Sigmoid colon (tissue), 7 donors: ENCODE measurements around the gene TATDN3. TPM values are rescaled to one million over a fixed set of nuclear protein-coding genes. Genes with fewer than 3 reads are reported as not detected.
"Not testable (repeated sequence)": the region's sequence is repeated elsewhere in the genome, so short reads cannot be mapped to it uniquely, and the experiment has no call there.

Experiments used
- DNase-seq: peaks from one replicate; pipeline ENCODE4 v3.0.0-alpha.2; 2019
- H3K27ac ChIP-seq, 4 donors: fragments of 200-600 bp; sonication (generic); one replicate each; pipeline ENCODE4 v1.5.1; 2016 to 2019; ENCODE audit warnings: mild to moderate bottlenecking in 1 of 4
- H3K27me3 ChIP-seq, 3 donors: fragments of 200-600 bp; sonication (generic); one replicate each; pipeline ENCODE4 v1.5.1; 2019; ENCODE audit warnings: mild to moderate bottlenecking in 1 of 3
- H3K36me3 ChIP-seq, 4 donors: fragments of 200-600 bp; sonication (generic); one replicate each; pipeline ENCODE4 v1.5.1; 2016 to 2019
- H3K4me1 ChIP-seq, 4 donors: fragments of 200-600 bp; sonication (generic); one replicate each; pipeline ENCODE4 v1.5.1; 2017 to 2019
- H3K4me3 ChIP-seq, 4 donors: fragments of 200-600 bp; sonication (generic); one replicate each; pipeline ENCODE4 v1.5.1; 2017 to 2019; ENCODE audit warnings: mild to moderate bottlenecking in 2 of 4, moderate library complexity in 1 of 4
- H3K9me3 ChIP-seq, 4 donors: fragments of 200-600 bp in 3 of 4; sonication (generic) in 3 of 4; one replicate each; pipeline versions ENCODE4 v1.5.1 to v1.6.1; 2013 to 2019
- EP300 ChIP-seq, 4 donors: sonication (generic); formaldehyde crosslinking; IDR thresholded peaks; one replicate each; pipeline ENCODE4 v1.6.1; 2017; ENCODE audit warnings: antibody characterized with exemption in 4 of 4
- POLR2A ChIP-seq, 2 donors: fragments of 450-650 bp; IDR thresholded peaks; one replicate each; pipeline ENCODE4 v1.6.1; 2016; ENCODE audit warnings: antibody characterized with exemption in 2 of 2, mild to moderate bottlenecking in 2 of 2, moderate library complexity in 2 of 2
- POLR2AphosphoS5 ChIP-seq, 4 donors: sonication (generic); formaldehyde crosslinking; IDR thresholded peaks; one replicate each; pipeline ENCODE4 v1.6.1; 2017; ENCODE audit warnings: antibody characterized with exemption in 4 of 4
- WGBS, 2 donors: extraction: QIAGEN DNeasy Blood & Tissue Kit; methylation state at CpG; one replicate each; pipeline ENCODE4 v1.1.7; 2013; 5-methylcytosine and 5-hydroxymethylcytosine counted together
- intact Hi-C: fragments of 100-400 bp; cut with DNase I; formaldehyde crosslinking; loops from one replicate; pipeline ENCODE4 v1.15.1; 2023
- polyA plus RNA-seq, 3 donors: library from polyadenylated mRNA; stranded (reverse); fragments of 200-250 nt; gene quantifications; one replicate each; pipeline ENCODE4 v1.2.3, GENCODE V29; 2013
- total RNA-seq, 4 donors: library from RNA; depleted of rRNA; stranded (reverse); fragments of >200 nt; gene quantifications; one replicate each; pipeline ENCODE4 v1.1.0, GENCODE V29; 2016
- TF ChIP-seq, protein P1 (sequence below), 4 experiments: fragments of 450-650 bp in 3 of 4; fragments of 200-600 bp in 1 of 4; IDR thresholded peaks; one replicate each; pipeline ENCODE4 v1.5.1; 2016 to 2019; ENCODE audit warnings: antibody characterized with exemption in 4 of 4, mild to moderate bottlenecking in 3 of 4, moderate library complexity in 2 of 4
- donor health status: healthy with polysubstance abuse.
- donor health status: Bipolar disorder and iron deficiency.
- donor health status: healthy.

TATDN3 gene
- total and polyA plus RNA-seq, 7 donors, result 9.1 to 25.7 (median 12.5) TPM

DNA sequence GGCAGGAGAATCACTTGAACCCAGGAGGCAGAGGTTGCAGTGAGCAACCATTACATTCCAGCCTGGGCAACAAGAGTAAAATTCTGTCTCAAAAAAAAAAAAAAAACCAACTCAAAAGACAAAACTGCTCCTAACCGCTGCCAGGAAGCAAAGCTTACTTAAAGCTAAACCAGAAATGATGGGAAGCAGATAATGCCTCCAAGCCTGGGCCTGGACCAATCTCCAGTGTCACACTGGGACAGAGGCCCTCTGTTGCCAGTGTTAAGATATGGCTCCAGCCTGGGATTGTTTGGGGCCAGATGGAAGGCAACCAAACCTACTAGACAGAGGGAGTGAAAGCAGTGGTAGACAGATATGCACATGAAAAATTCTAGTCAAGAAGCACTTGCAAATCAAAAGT, 37.0 kb upstream of the TATDN3 start:
- Histone ChIP-seq H3K4me1 (peaks cover 0 to 27% (median 8%) of the 10 kb centered on the region in 4 donors), H3K4me3 (no peak overlapping the region), H3K9me3 (no peaks in the 10 kb centered on the region), H3K36me3 (no peaks in the 10 kb centered on the region), H3K27me3 (no peaks in the 10 kb centered on the region), H3K27ac (no peak overlapping the region)
- WGBS, 2 donors, result 61 to 83% methylated on average over 1 of the region's 1 CpG
- DNase-seq, result no peak
- TF ChIP-seq, protein P1, sequence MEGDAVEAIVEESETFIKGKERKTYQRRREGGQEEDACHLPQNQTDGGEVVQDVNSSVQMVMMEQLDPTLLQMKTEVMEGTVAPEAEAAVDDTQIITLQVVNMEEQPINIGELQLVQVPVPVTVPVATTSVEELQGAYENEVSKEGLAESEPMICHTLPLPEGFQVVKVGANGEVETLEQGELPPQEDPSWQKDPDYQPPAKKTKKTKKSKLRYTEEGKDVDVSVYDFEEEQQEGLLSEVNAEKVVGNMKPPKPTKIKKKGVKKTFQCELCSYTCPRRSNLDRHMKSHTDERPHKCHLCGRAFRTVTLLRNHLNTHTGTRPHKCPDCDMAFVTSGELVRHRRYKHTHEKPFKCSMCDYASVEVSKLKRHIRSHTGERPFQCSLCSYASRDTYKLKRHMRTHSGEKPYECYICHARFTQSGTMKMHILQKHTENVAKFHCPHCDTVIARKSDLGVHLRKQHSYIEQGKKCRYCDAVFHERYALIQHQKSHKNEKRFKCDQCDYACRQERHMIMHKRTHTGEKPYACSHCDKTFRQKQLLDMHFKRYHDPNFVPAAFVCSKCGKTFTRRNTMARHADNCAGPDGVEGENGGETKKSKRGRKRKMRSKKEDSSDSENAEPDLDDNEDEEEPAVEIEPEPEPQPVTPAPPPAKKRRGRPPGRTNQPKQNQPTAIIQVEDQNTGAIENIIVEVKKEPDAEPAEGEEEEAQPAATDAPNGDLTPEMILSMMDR (IDR thresholded peaks at IDR 0.05), result no peak
- no peak for TF ChIP-seq POLR2A (IDR thresholded peaks at IDR 0.05)
- no peak for TF ChIP-seq EP300 (IDR thresholded peaks at IDR 0.05)
- TF ChIP-seq POLR2AphosphoS5 (IDR thresholded peaks at IDR 0.05), result no peak
- intact Hi-C loops, result no loop called here

DNA sequence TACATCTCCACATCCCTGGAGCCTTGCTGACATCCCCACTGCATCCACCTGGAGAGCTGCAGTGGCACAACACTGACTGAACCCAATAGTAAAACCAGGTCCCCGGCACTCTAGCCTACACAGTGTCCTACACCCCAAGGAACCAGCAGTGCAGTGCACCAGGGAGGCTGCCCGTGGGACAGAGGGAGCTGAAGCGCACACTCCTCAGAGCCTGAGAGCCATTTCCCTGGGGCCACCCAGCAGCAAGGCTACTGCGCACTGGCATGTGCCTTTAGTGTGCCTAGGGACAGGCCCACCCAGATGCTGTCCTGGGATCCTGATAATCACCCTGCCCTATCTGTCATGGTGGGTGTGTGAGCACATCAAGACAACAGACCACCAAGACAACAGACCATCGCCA, 32.0 kb upstream of the TATDN3 start:
- TF ChIP-seq EP300 (IDR thresholded peaks at IDR 0.05) (no peak), POLR2A (IDR thresholded peaks at IDR 0.05) (no peak)
- Histone ChIP-seq H3K9me3 (no peaks in the 10 kb centered on the region), H3K4me1 (peaks cover 0 to 8% (median 0%) of the 10 kb centered on the region in 4 donors), H3K27me3 (no peaks in the 10 kb centered on the region), H3K36me3 (peaks cover 0 to 5% (median 0%) of the 10 kb centered on the region in 4 donors), H3K27ac (no peak overlapping the region), H3K4me3 (no peak overlapping the region)
- no peak for DNase-seq
- WGBS, 2 donors, result 95 to 96% methylated on average over 5 of the region's 5 CpGs
- intact Hi-C loops, result no loop called here

DNA sequence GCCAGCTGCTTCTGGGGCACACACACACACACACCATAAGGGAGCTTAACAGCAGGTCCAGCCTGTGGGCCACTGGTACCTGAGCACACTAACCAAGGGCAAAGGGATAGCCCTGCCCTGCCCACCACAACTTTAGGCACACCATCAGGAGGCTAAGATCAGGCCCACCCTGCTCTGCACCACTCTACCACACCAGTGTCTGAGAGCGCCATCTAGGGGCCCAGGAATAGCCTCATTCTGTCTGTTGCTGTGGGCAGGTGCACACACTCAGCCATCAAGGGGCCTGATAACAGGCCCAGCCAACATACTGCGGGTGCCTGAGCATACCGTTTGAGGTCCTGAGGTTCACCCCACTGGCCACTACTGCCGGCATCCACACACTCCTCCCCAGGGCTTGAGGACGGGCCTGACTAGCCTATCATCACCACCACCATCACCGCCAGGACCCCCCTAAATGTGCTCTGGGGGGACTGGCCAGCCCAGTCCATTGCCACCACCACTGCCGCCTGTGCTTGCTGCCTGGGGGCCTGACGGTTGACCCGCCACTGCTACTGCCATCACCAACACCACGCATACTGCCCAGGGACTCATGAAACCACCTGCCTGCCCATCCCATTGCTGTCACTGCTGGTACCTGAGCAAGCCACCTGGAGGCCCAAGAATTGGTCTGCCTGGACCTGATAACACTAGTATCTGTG, 31.4 kb upstream of the TATDN3 start:
- no peak overlapping the region for H3K4me3 ChIP-seq
- TF ChIP-seq POLR2AphosphoS5 (IDR thresholded peaks at IDR 0.05) (no peak), POLR2A (IDR thresholded peaks at IDR 0.05) (no peak), EP300 (IDR thresholded peaks at IDR 0.05) (no peak)
- TF ChIP-seq, protein P1 (IDR thresholded peaks at IDR 0.05), result no peak
- H3K36me3 ChIP-seq, result peaks cover 0 to 5% (median 0%) of the 10 kb centered on the region in 4 donors
- intact Hi-C loops, result no loop called here
- no peak for DNase-seq
- peaks cover 0 to 8% (median 0%) of the 10 kb centered on the region in 4 donors for H3K4me1 ChIP-seq
- 93 to 95% methylated on average over 10 of the region's 10 CpGs for WGBS, 2 donors
- H3K27me3 ChIP-seq, result no peaks in the 10 kb centered on the region
- no peak overlapping the region for H3K27ac ChIP-seq
- no peaks in the 10 kb centered on the region for H3K9me3 ChIP-seq

DNA sequence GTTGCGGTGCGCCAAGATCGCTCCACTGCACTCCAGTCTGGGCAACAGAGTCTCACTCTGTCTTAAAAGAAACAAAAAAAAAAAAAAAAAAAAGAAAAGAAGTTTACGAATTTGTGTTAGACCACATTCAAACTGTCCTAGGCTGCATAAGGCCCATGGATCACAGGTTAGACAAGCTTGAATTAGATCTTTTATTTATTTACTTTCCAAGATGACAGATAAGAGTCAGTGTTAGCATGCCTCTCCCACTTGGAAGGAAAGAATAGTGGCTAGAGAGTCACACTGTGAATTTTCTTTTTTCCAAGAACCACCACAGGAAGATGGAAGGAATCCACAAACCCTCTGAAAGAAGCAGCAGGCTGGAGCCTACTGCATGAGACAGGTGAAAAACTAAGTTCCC, 29.5 kb upstream of the TATDN3 start:
- H3K36me3 ChIP-seq, result peaks cover 0 to 5% (median 0%) of the 10 kb centered on the region in 4 donors
- 87 to 94% methylated on average over 4 of the region's 4 CpGs for WGBS, 2 donors
- TF ChIP-seq EP300 (IDR thresholded peaks at IDR 0.05) (no peak), POLR2A (IDR thresholded peaks at IDR 0.05) (no peak), POLR2AphosphoS5 (IDR thresholded peaks at IDR 0.05) (no peak)
- TF ChIP-seq, protein P1 (IDR thresholded peaks at IDR 0.05), result no peak
- H3K27me3 ChIP-seq, result no peaks in the 10 kb centered on the region
- H3K4me3 ChIP-seq, result no peak overlapping the region
- intact Hi-C loops, result no loop called here
- peaks cover 0 to 3% (median 0%) of the 10 kb centered on the region in 4 donors for H3K9me3 ChIP-seq
- no peak for DNase-seq
- peaks cover 0 to 8% (median 0%) of the 10 kb centered on the region in 4 donors for H3K4me1 ChIP-seq
- no peak overlapping the region for H3K27ac ChIP-seq

DNA sequence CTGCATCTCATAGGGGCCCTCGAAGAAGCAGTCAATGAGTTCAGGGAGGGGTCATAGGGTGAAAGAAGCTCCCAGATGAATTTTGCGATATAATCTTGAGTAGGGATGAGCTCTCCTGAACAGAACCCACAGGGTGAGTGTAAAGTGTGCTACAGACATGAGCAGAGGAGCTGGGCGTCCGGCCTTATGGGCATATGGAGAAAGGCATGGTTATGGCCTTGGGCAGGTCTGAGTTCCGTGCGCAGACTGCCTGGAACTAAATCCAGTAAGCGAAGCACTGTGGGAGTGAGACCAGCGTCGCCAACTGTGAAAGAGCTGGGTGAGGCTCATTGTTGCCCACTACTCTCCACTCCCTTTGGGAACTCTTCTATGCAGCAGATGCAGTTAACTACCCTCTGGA, 28.9 kb upstream of the TATDN3 start:
- H3K36me3 ChIP-seq, result peaks cover 0 to 5% (median 0%) of the 10 kb centered on the region in 4 donors
- no peak overlapping the region for H3K27ac ChIP-seq
- H3K4me3 ChIP-seq, result no peak overlapping the region
- peaks cover 0 to 8% (median 0%) of the 10 kb centered on the region in 4 donors for H3K4me1 ChIP-seq
- TF ChIP-seq POLR2A (IDR thresholded peaks at IDR 0.05) (no peak), POLR2AphosphoS5 (IDR thresholded peaks at IDR 0.05) (no peak), EP300 (IDR thresholded peaks at IDR 0.05) (no peak)
- TF ChIP-seq, protein P1 (IDR thresholded peaks at IDR 0.05), result no peak
- 96 to 97% methylated on average over 9 of the region's 9 CpGs for WGBS, 2 donors
- H3K9me3 ChIP-seq, result peaks cover 0 to 3% (median 0%) of the 10 kb centered on the region in 4 donors
- no peaks in the 10 kb centered on the region for H3K27me3 ChIP-seq
- no peak for DNase-seq
- intact Hi-C loops, result no loop called here

DNA sequence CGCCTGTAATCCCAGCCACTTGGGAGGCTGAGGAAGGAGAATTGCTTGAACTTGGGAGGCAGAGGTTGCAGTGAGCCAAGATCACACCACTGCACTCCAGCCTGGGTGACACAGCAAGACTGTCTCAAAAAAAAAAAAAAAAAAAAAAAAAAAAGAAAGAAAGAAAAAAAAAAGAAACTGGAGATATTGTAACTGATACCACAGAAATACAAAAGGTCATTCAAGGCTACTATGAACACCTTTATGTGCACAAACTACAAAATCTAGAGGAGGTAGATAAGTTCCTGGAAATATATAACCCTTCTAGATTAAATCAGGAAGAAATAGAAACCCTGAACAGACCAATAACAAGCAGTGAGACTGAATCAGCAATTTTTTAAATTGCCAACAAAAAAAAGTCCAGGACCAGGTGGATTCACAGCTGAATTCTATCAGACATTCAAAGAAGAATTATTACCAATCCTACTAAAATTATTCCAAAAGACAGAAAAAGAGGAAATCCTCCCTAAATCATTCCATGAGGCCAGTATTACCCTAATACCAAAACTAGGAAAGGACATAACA, 26.9 kb upstream of the TATDN3 start:
- H3K27me3 ChIP-seq, H3K4me3 ChIP-seq, H3K27ac ChIP-seq, H3K4me1 ChIP-seq, intact Hi-C loops, DNase-seq: not testable (repeated sequence)
- peaks cover 0 to 12% (median 2%) of the 10 kb centered on the region in 4 donors for H3K36me3 ChIP-seq
- peaks cover 3 to 16% (median 8%) of the 10 kb centered on the region in 4 donors for H3K9me3 ChIP-seq
- 95 to 98% methylated on average over 1 of the region's 1 CpG for WGBS, 2 donors

DNA sequence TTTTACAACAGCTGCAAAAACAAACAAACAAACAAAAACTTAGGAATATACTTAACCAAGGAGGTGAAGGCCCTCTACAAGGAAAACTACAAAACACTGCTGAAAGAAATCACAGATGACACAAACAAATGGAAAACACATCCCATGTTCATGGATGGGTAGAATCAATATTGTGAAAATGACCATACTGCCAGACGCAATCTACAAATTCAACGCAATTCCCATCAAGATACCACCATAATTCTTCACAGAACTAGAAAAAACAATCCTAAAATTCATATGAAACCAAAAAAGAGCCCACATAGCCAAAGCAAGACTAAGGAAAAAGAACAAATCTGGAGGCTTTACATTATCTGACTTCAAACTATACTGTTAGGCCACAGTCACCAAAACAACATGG, 24.9 kb upstream of the TATDN3 start:
- DNase-seq, H3K27me3 ChIP-seq, H3K4me3 ChIP-seq, intact Hi-C loops, H3K4me1 ChIP-seq, H3K27ac ChIP-seq: not testable (repeated sequence)
- Histone ChIP-seq H3K9me3 (peaks cover 3 to 20% (median 14%) of the 10 kb centered on the region in 4 donors), H3K36me3 (peaks cover 0 to 12% (median 2%) of the 10 kb centered on the region in 4 donors)
- WGBS, 2 donors, result 48 to 50% methylated on average over 2 of the region's 2 CpGs
